IPS DF 6.9 (cell line): ENCODE data around the gene ZNF750.

Source experiments
- DNase-seq: peaks from one replicate; pipeline ENCODE4 v3.0.0-alpha.2; 2013; ENCODE audit warnings: low read depth, low spot score
- H3K27ac ChIP-seq: one replicate; pipeline ENCODE4 v1.5.1; 2013; ENCODE audit warnings: low read length, control low read depth
- H3K27me3 ChIP-seq: 2 replicates; pipeline ENCODE4 v1.6.1; 2013; ENCODE audit warnings: mild to moderate bottlenecking, low read length; ENCODE audit not compliant: control insufficient read depth, insufficient read depth
- H3K36me3 ChIP-seq: 2 replicates; pipeline ENCODE4 v1.6.1; 2013; ENCODE audit warnings: low read length; ENCODE audit not compliant: control insufficient read depth, insufficient read depth
- H3K4me1 ChIP-seq: 2 replicates; pipeline ENCODE4 v1.6.1; 2013; ENCODE audit warnings: low read length; ENCODE audit not compliant: control insufficient read depth, insufficient read depth
- H3K4me3 ChIP-seq: 2 replicates; pipeline ENCODE4 v1.5.1; 2013; ENCODE audit warnings: mild to moderate bottlenecking, low read length
- H3K9me3 ChIP-seq: 2 replicates; pipeline ENCODE4 v1.6.1; 2013; ENCODE audit warnings: low read length, inconsistent platforms; ENCODE audit not compliant: control insufficient read depth, insufficient read depth
- WGBS: extraction: QIAGEN DNeasy Blood & Tissue Kit; methylation state at CpG from one replicate; pipeline ENCODE4 v1.1.7; 2013; ENCODE audit warnings: mixed read lengths, missing lambda C conversion rate; ENCODE audit not compliant: insufficient read length, insufficient coverage; 5-methylcytosine and 5-hydroxymethylcytosine counted together

Gene ZNF750

GRCh38 chr17:82812058-82812457, 27.8 kb downstream of the ZNF750 start:
- WGBS = no CpG with 5 or more reads among the region's 15 CpGs
- DNase-seq = no peak
- Histone ChIP-seq H3K27ac (no peak overlapping the region), H3K36me3 (peaks cover 38% of the 10 kb centered on the region), H3K4me1 (no peaks in the 10 kb centered on the region), H3K4me3 (no peak overlapping the region), H3K9me3 (no peaks in the 10 kb centered on the region), H3K27me3 (no peaks in the 10 kb centered on the region)

DNA sequence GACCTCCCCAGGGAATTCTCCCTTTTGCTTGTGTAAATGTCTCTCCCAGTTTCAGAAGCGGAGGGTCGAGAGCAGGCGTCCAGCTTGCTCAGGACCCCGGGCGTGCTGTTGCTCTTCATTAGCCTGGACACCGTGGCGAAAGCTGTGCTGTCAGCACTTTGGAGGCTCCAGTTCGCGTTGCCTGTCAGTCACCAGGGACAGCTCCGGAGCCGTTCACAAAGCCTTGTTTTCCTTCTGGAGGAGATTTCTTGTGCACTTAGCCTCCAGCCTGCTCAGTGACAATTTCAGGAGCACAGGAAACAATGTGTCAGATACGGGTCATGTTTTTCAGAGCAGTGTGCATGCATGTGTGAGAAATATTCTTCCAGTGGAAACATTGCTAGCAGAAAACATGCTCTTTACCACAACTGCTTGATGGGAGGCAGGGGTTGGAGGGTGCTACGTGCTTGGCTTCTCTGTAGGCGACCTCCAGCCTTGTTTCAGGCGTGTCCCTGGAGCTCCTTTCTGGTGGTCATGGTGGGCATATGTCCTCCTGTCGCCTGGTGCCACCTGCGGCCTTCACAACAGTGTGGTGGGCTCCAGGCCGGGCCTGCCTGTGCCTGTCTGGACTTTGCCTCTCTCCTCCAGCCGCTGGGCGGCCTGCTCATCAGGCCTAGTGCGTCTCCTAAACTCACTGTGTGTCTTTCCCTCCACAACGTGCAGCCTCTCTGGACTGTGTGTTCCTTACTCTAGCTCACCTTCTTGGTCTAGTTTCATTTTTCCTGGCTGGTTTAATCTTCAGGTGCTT, 29.0 kb downstream of the ZNF750 start:
- WGBS = no CpG with 5 or more reads among the region's 22 CpGs
- Histone ChIP-seq H3K36me3 (peaks cover 41% of the 10 kb centered on the region), H3K4me3 (no peak overlapping the region), H3K27me3 (no peaks in the 10 kb centered on the region), H3K9me3 (no peaks in the 10 kb centered on the region), H3K4me1 (no peaks in the 10 kb centered on the region; the same call in 1 of the 2 replicates), H3K27ac (no peak overlapping the region)
- DNase-seq = no peak

DNA sequence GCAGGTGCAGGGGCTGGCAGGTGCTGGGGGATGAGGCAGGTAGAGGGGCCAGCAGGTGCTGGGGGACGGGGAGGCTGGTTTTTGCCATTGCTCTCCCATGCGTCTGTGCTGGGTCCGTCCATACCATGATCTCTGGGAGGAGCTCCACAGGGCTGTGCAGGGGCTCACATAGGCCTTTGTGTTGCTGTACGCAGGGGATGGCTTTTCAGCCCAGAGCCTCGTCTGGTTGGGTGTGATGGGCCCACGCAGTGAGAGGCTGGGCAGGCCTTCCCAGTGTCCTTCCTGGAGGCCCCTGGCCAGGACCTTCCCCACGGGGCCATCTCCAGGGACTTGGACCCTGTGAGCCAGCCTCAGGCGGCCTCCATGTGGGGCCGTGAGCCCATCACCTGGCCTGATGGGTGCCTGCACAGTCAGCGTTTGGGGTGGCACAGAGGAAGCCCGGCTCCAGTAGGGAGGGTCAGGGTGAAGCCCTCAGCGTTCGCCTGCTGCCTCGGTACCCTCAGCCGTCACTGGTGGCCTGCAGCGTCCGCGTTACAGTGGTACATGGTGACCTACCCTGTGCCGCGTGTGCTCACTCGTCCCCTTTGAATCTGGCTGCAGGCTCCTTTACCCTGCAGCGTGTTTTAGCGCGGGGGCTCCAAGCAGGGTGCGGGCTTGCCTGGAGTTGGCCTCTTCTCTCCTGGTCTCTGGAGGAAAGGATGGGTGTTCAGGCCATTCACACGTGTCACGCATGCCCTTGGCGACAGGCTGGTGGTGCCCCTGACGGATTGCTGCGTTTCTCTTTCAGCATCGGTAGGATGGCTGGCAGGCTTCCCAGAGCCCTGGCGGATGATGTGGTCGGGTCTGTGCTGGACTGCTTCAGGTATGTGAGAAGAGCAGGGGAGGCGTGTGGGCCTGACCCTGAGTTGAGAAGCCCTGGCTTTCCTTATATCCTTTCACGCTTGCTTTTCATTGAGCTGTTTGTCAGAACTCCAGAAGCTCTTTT, 30.6 kb downstream of the ZNF750 start:
- Histone ChIP-seq H3K27me3 (no peaks in the 10 kb centered on the region), H3K9me3 (no peaks in the 10 kb centered on the region), H3K4me3 (no peak overlapping the region), H3K4me1 (no peaks in the 10 kb centered on the region; the same call in 1 of the 2 replicates), H3K36me3 (peaks cover 37% of the 10 kb centered on the region), H3K27ac (no peak overlapping the region)
- no peak for DNase-seq
- WGBS = no CpG with 5 or more reads among the region's 35 CpGs

DNA sequence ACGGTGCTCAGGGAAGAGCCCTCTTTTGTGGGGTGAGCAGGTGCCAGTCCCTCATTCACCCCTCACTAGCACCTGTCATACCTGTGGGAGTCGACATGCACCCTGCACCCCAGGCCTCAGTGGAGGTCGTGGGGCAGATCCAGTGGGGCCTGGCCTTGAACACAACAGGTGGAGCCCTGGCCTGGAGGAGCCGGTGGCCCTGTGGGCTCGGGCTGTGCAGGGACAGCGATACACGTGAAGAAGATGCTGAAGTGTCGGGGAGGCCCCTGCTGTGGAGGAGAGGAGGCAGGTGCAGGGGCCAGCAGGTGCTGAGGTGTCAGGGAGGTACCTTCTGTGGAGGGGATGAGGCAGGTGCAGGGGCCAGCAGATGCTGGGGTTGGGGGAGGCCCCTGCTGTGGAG, 31.8 kb downstream of the ZNF750 start:
- Histone ChIP-seq H3K4me1 (no peaks in the 10 kb centered on the region; the same call in 1 of the 2 replicates), H3K27ac (no peak overlapping the region), H3K36me3 (peaks cover 37% of the 10 kb centered on the region), H3K9me3 (no peaks in the 10 kb centered on the region), H3K4me3 (no peak overlapping the region), H3K27me3 (no peaks in the 10 kb centered on the region)
- DNase-seq = no peak
- no CpG with 5 or more reads among the region's 8 CpGs for WGBS

DNA sequence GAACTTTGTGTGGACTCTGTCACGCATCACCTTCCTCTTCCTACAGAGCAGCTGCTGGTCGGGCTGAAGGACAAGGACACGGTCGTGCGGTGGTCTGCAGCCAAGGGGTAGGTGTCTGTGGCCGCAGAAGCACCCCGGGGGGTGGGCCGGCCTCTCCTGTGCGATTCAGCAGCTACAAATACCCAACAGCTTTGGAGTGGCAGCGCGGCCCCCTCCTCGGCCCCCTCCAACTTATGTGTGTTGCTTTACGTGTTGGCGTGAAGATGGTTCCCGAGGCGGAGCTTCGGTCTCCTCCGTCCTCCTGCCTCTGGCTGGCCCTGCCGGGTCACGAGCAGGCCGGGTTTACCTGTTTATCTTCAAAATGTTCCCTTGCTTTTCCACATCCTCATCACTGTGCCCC, 32.3 kb downstream of the ZNF750 start:
- Histone ChIP-seq H3K4me1 (no peaks in the 10 kb centered on the region; the same call in 1 of the 2 replicates), H3K36me3 (peaks cover 37% of the 10 kb centered on the region), H3K27me3 (no peaks in the 10 kb centered on the region), H3K9me3 (no peaks in the 10 kb centered on the region), H3K27ac (no peak overlapping the region), H3K4me3 (no peak overlapping the region)
- WGBS = no CpG with 5 or more reads among the region's 21 CpGs
- no peak for DNase-seq

- Histone ChIP-seq H3K27me3 (no peaks in the 10 kb centered on the region), H3K9me3 (no peaks in the 10 kb centered on the region), H3K27ac (no peak overlapping the region), H3K4me3 (no peak overlapping the region), H3K4me1 (no peaks in the 10 kb centered on the region; the same call in 1 of the 2 replicates), H3K36me3 (peaks cover 36% of the 10 kb centered on the region)
- no peak for DNase-seq
- no CpG with 5 or more reads among the region's 9 CpGs for WGBS
Observed at GRCh38 chr17:82807101-82807500, 32.7 kb downstream of the ZNF750 start.

- Histone ChIP-seq H3K27ac (no peak overlapping the region), H3K9me3 (no peaks in the 10 kb centered on the region), H3K27me3 (no peaks in the 10 kb centered on the region), H3K4me1 (no peaks in the 10 kb centered on the region; the same call in 1 of the 2 replicates), H3K36me3 (peaks cover 33% of the 10 kb centered on the region), H3K4me3 (no peak overlapping the region)
- WGBS = no CpG with 5 or more reads among the region's 21 CpGs
- no peak for DNase-seq
Observed at GRCh38 chr17:82806645-82807044, 33.2 kb downstream of the ZNF750 start.

- Histone ChIP-seq H3K36me3 (peaks cover 33% of the 10 kb centered on the region), H3K27ac (no peak overlapping the region), H3K4me1 (no peaks in the 10 kb centered on the region; the same call in 1 of the 2 replicates), H3K27me3 (no peaks in the 10 kb centered on the region), H3K9me3 (no peaks in the 10 kb centered on the region), H3K4me3 (no peak overlapping the region)
- no peak for DNase-seq
- WGBS = no CpG with 5 or more reads among the region's 19 CpGs
Observed at GRCh38 chr17:82805823-82806222, 34.0 kb downstream of the ZNF750 start.

- no peak for DNase-seq
- WGBS = no CpG with 5 or more reads among the region's 13 CpGs
- H3K27me3 ChIP-seq = no peaks in the 10 kb centered on the region
- no peaks in the 10 kb centered on the region; the same call in 1 of the 2 replicates for H3K4me1 ChIP-seq
- H3K27ac ChIP-seq = no peak overlapping the region
- no peak overlapping the region for H3K4me3 ChIP-seq
- no peaks in the 10 kb centered on the region for H3K9me3 ChIP-seq
- peaks cover 34% of the 10 kb centered on the region for H3K36me3 ChIP-seq
Observed at GRCh38 chr17:82805254-82805653, 34.6 kb downstream of the ZNF750 start.

DNA sequence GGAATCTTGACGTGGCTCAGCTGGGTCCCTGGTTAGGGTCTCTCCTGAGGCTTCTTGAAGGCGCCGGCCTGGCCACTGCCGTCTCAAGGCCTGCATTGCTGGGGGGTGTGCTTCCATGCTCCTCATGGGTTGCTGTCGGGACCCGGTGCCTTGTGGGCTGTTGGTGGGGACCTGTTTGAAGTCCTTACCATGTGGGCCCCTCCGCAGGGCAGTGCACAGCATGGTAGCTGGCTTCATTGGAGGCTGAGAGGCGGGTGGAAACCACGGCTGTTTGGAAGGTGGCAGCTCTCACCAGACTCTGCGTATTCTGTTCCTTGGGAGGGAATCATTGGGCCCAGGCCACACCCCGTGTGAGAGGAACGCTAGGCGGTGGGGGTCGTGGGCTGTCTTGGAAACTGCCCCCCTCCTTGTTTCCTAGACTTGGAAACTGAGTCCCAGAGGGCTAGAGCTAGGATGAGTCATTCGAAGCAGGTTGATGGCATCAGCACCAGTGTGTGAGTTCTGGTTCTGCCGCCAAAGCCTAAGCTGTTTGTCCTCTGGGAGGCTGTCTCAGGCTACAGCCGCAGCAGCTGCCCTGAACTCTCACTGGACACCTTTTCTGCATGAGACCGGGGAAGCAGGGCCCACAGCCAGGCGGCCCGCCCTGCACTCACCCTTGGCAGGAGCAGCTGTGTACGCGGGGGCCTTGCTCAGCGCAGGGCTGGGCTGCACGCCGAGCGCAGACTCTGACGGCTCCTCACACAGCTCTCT, 35.2 kb downstream of the ZNF750 start:
- no peak for DNase-seq
- no peaks in the 10 kb centered on the region for H3K9me3 ChIP-seq
- no peaks in the 10 kb centered on the region for H3K27me3 ChIP-seq
- H3K4me3 ChIP-seq = no peak overlapping the region
- no CpG with 5 or more reads among the region's 27 CpGs for WGBS
- H3K4me1 ChIP-seq = no peaks in the 10 kb centered on the region; the same call in 1 of the 2 replicates
- no peak overlapping the region for H3K27ac ChIP-seq
- H3K36me3 ChIP-seq = peaks cover 38% of the 10 kb centered on the region
